Mesenchymal stem cell (in vitro differentiated cells and primary cell): ENCODE results near the gene PPIP5K1.
"Not testable (repeated sequence)": the region's sequence is repeated elsewhere in the genome, so short reads cannot be mapped to it uniquely, and the experiment has no call there.

Source experiments
- DNase-seq: peaks from one replicate; pipeline ENCODE4 v3.0.0-alpha.2; 2013
- H2AFZ ChIP-seq: one replicate; pipeline ENCODE4 v1.6.1; 2013; ENCODE audit warnings: low read depth, mild to moderate bottlenecking, control low read depth, inconsistent platforms, low read length, moderate library complexity
- H2AK5ac ChIP-seq: 2 replicates; pipeline ENCODE4 v1.6.1; 2013; ENCODE audit warnings: low read length, moderate library complexity, mild to moderate bottlenecking, inconsistent platforms; ENCODE audit not compliant: severe bottlenecking
- H2BK120ac ChIP-seq: one replicate; pipeline ENCODE4 v1.6.1; 2013; ENCODE audit warnings: low read depth, mild to moderate bottlenecking, inconsistent platforms, low read length, moderate library complexity
- H2BK12ac ChIP-seq, 2 experiments: one replicate each; pipeline ENCODE4 v1.6.1; 2013; ENCODE audit warnings: inconsistent platforms in 2 of 2, low read length in 2 of 2, mild to moderate bottlenecking in 2 of 2, moderate library complexity in 2 of 2, control low read depth in 1 of 2
- H2BK15ac ChIP-seq: one replicate; pipeline ENCODE4 v1.6.1; 2013; ENCODE audit warnings: mild to moderate bottlenecking, low read depth, inconsistent platforms; ENCODE audit not compliant: poor library complexity, severe bottlenecking
- H2BK5ac ChIP-seq: 2 replicates; pipeline ENCODE4 v1.6.1; 2013; ENCODE audit warnings: low read depth, mild to moderate bottlenecking, low read length, control low read depth, inconsistent platforms; ENCODE audit not compliant: poor library complexity, severe bottlenecking
- H3K14ac ChIP-seq, 2 experiments: one replicate each; pipeline ENCODE4 v1.6.1; 2013; ENCODE audit warnings: inconsistent platforms in 2 of 2, low read length in 2 of 2, control low read depth in 1 of 2, mild to moderate bottlenecking in 1 of 2, moderate library complexity in 1 of 2
- H3K18ac ChIP-seq, 2 experiments: one replicate each; pipeline ENCODE4 v1.6.1; 2013; ENCODE audit warnings: inconsistent platforms in 2 of 2, low read length in 2 of 2, control low read depth in 1 of 2, low read depth in 1 of 2, mild to moderate bottlenecking in 1 of 2
- H3K23ac ChIP-seq, 2 experiments: one replicate each; pipeline ENCODE4 v1.6.1; 2013; ENCODE audit warnings: inconsistent platforms in 2 of 2, low read length in 2 of 2, mild to moderate bottlenecking in 2 of 2, moderate library complexity in 2 of 2, control low read depth in 1 of 2
- H3K27ac ChIP-seq: 2 replicates; pipeline ENCODE4 v1.5.1; 2013; ENCODE audit warnings: mild to moderate bottlenecking, moderate library complexity, low read length, control low read depth, inconsistent platforms; ENCODE audit not compliant: poor library complexity, severe bottlenecking
- H3K27me3 ChIP-seq, 2 experiments: 2 replicates each; pipeline versions ENCODE4 v1.6.1 to v1.7.0; 2013; ENCODE audit warnings: low read length in 2 of 2, mild to moderate bottlenecking in 2 of 2, moderate library complexity in 2 of 2, control low read depth in 1 of 2, inconsistent platforms in 1 of 2; ENCODE audit not compliant: control insufficient read depth in 1 of 2, insufficient read depth in 1 of 2
- H3K36me3 ChIP-seq, 2 experiments: 2 replicates each; pipeline versions ENCODE4 v1.6.1 to v1.7.0; 2013; ENCODE audit warnings: low read length in 2 of 2, control low read depth in 1 of 2, inconsistent platforms in 1 of 2, low read depth in 1 of 2, mild to moderate bottlenecking in 1 of 2; ENCODE audit not compliant: insufficient read depth in 2 of 2, control insufficient read depth in 1 of 2
- H3K4ac ChIP-seq, 2 experiments: one replicate each; pipeline ENCODE4 v1.6.1; 2013; ENCODE audit warnings: inconsistent platforms in 2 of 2, low read length in 2 of 2, mild to moderate bottlenecking in 2 of 2, moderate library complexity in 2 of 2, control low read depth in 1 of 2, low read depth in 1 of 2
- H3K4me1 ChIP-seq: 2 replicates; pipeline ENCODE4 v1.6.1; 2013; ENCODE audit warnings: low read depth, low read length, control low read depth; ENCODE audit not compliant: control insufficient read depth, insufficient read depth
- H3K4me2 ChIP-seq: 2 replicates; pipeline ENCODE4 v1.6.1; 2013; ENCODE audit warnings: low read length, mild to moderate bottlenecking, inconsistent platforms; ENCODE audit not compliant: poor library complexity, severe bottlenecking
- H3K4me3 ChIP-seq, 2 experiments: 2 replicates each; pipeline versions ENCODE4 v1.5.1 to v1.7.0; 2013; ENCODE audit warnings: low read length in 2 of 2, mild to moderate bottlenecking in 2 of 2, control low read depth in 1 of 2, low read depth in 1 of 2; ENCODE audit not compliant: insufficient read depth in 1 of 2
- H3K79me1 ChIP-seq: replicated peaks from 2 replicates; pipeline ENCODE4 v1.6.1; 2013; ENCODE audit warnings: mild to moderate bottlenecking, control low read depth, low read length, inconsistent platforms; ENCODE audit not compliant: poor library complexity, severe bottlenecking
- H3K9ac ChIP-seq: 2 replicates; pipeline ENCODE4 v1.7.0; 2013; ENCODE audit warnings: mild to moderate bottlenecking, low read length, moderate library complexity
- H3K9me3 ChIP-seq: 2 replicates; pipeline ENCODE4 v1.7.0; 2013; ENCODE audit warnings: mild to moderate bottlenecking, low read length; ENCODE audit not compliant: control insufficient read depth
- H4K8ac ChIP-seq: one replicate; pipeline ENCODE4 v1.6.1; 2013; ENCODE audit warnings: inconsistent platforms, mild to moderate bottlenecking, low read length, moderate library complexity
- H4K91ac ChIP-seq: one replicate; pipeline ENCODE4 v1.6.1; 2013; ENCODE audit warnings: mild to moderate bottlenecking, low read length, inconsistent platforms
- WGBS: methylation state at CpG from one replicate; pipeline ENCODE4 v1.1.7; 2013; ENCODE audit warnings: mixed read lengths; 5-methylcytosine and 5-hydroxymethylcytosine counted together

The PPIP5K1 gene

GRCh38 chr15:43622068-43622799 lies 32.2 kb upstream of the PPIP5K1 start:
- DNase-seq: peak; percentile 29
- not testable (repeated sequence) for H3K27ac ChIP-seq, H3K4me3 ChIP-seq, H3K79me1 ChIP-seq, H2BK15ac ChIP-seq, H2BK12ac ChIP-seq, H3K4me1 ChIP-seq, H3K4me2 ChIP-seq, H3K14ac ChIP-seq, H3K36me3 ChIP-seq, H3K9ac ChIP-seq, H2AK5ac ChIP-seq, H2AFZ ChIP-seq, H3K4ac ChIP-seq, H4K91ac ChIP-seq, H3K23ac ChIP-seq, H4K8ac ChIP-seq, H3K9me3 ChIP-seq, H3K27me3 ChIP-seq, H2BK5ac ChIP-seq, H2BK120ac ChIP-seq, H3K18ac ChIP-seq
- no CpG with 5 or more reads among the region's 7 CpGs for WGBS

- not testable (repeated sequence) for H3K4me3 ChIP-seq, H2BK120ac ChIP-seq, H3K4me1 ChIP-seq, H3K14ac ChIP-seq, DNase-seq, H2BK12ac ChIP-seq, H2AFZ ChIP-seq, H4K8ac ChIP-seq, H3K79me1 ChIP-seq, H3K23ac ChIP-seq, H3K36me3 ChIP-seq, H3K27ac ChIP-seq, H3K9ac ChIP-seq, H2BK5ac ChIP-seq, H2BK15ac ChIP-seq, H3K4me2 ChIP-seq, H2AK5ac ChIP-seq, H3K27me3 ChIP-seq, H3K9me3 ChIP-seq, H4K91ac ChIP-seq, H3K4ac ChIP-seq, H3K18ac ChIP-seq
- WGBS: no CpG with 5 or more reads among the region's 2 CpGs
These were observed 28.7 kb upstream of the PPIP5K1 start, which contains the start of gene STRC for GRCh38 chr15:43618700-43619099. STRC (minus strand) TSS chr15:43618800; CDS start chr15:43618722, 78 bp downstream.

DNA sequence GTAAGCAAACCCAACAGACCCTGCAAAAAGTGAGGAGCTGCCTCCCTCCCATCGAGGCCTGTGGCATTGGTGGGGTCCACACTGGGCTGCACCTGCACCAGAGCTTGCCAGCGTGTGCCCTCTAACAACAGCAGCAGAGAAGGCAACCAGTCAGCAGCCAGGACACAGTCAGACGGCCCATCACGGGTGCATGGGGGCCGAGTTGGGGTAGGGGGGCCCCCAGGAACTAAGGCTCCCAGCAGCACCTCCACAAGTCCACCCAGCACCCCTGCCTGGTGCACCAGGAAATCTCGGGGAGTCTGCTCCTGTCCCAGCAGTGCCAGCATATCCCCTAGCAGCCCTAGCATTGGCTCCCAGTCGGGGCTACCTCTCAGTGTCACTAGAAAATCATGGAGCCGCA lies 27.7 kb upstream of the PPIP5K1 start:
- not testable (repeated sequence) for H2BK15ac ChIP-seq, DNase-seq, H4K8ac ChIP-seq

DNA sequence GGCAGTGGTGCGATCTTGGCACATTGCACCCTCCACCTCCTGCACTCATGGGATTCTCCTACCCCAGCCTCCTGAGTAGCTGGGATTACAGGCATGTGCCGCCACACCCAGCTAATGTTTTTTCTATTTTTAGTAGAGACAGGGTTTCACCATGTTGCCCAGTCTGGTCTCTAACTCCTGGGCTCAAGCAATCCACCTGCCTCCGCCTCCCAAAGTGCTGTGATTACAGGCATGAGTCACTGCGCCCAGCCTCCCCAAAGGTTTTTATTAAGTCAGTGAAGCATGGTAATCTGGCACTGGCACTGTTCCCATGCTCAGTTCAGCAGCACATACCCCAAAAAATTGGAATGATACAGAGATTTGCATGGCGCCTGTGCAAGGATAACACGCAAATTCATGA lies 12.2 kb upstream of the PPIP5K1 start:
- not testable (repeated sequence) for H3K4me3 ChIP-seq, H3K18ac ChIP-seq, H3K9me3 ChIP-seq, H2BK12ac ChIP-seq, H3K27ac ChIP-seq, H3K79me1 ChIP-seq, H4K91ac ChIP-seq, H2AFZ ChIP-seq, H3K4me2 ChIP-seq, H2BK15ac ChIP-seq, H2AK5ac ChIP-seq, H4K8ac ChIP-seq, H3K9ac ChIP-seq, H3K4ac ChIP-seq, DNase-seq, H2BK120ac ChIP-seq, H2BK5ac ChIP-seq, H3K4me1 ChIP-seq, H3K23ac ChIP-seq, H3K14ac ChIP-seq, H3K36me3 ChIP-seq
- WGBS: 86% methylated on average over 6 of the region's 6 CpGs
- H3K27me3 ChIP-seq: peaks cover 7 to 33% of the 10 kb centered on the region in 2 experiments

More for the DNA sequence above, 27.7 kb upstream of the PPIP5K1 start:
- not testable (repeated sequence) for H2AK5ac ChIP-seq, H2AFZ ChIP-seq, H3K4me2 ChIP-seq, H3K9me3 ChIP-seq, H3K9ac ChIP-seq, H3K27me3 ChIP-seq, H3K4ac ChIP-seq, H3K4me3 ChIP-seq, H3K79me1 ChIP-seq, H2BK120ac ChIP-seq, H3K4me1 ChIP-seq, H4K91ac ChIP-seq, H3K27ac ChIP-seq, H3K18ac ChIP-seq, H3K36me3 ChIP-seq, H3K23ac ChIP-seq, H2BK5ac ChIP-seq, H2BK12ac ChIP-seq, H3K14ac ChIP-seq
- no CpG with 5 or more reads among the region's 8 CpGs for WGBS
